Heart left ventricle (tissue), 16 donors: ENCODE measurements around the gene GALK1. TPM values are rescaled to one million over a fixed set of nuclear protein-coding genes. Genes with fewer than 3 reads are reported as not detected.

Experiments
- ATAC-seq, 4 donors: fragments of 200-7000 bp; cut with Tn5 transposase; one replicate each; pipeline ENCODE4 v1.9.1; 2020 to 2022; ENCODE audit warnings: moderate library complexity in 4 of 4, mild to moderate bottlenecking in 3 of 4, moderate number of reproducible peaks in 1 of 4
- DNase-seq, 5 donors: peaks; one replicate each; pipeline ENCODE4 v3.0.0-alpha.2; 2020
- H3K27ac ChIP-seq, 12 donors: fragments of 200-600 bp; sonication (generic) in 4 of 12; one replicate each; pipeline versions ENCODE4 v1.5.0 to v1.8.0; 2016 to 2022; ENCODE audit warnings: mild to moderate bottlenecking in 2 of 12
- H3K27me3 ChIP-seq, 9 donors: fragments of 200-600 bp; sonication (generic) in 2 of 9; one replicate each; pipeline versions ENCODE4 v1.5.1 to v1.8.0; 2016 to 2022; ENCODE audit warnings: mild to moderate bottlenecking in 3 of 9
- H3K36me3 ChIP-seq, 9 donors: fragments of 200-600 bp; sonication (generic) in 2 of 9; one replicate each; pipeline versions ENCODE4 v1.5.0 to v1.8.0; 2018 to 2022; ENCODE audit warnings: mild to moderate bottlenecking in 2 of 9
- H3K4me1 ChIP-seq, 12 donors: fragments of 200-600 bp; sonication (generic) in 4 of 12; one replicate each; pipeline versions ENCODE4 v1.5.0 to v1.8.0; 2016 to 2022; ENCODE audit warnings: mild to moderate bottlenecking in 3 of 12
- H3K4me3 ChIP-seq, 12 donors: fragments of 200-600 bp; sonication (generic) in 4 of 12; one replicate each; pipeline versions ENCODE4 v1.5.0 to v1.8.0; 2017 to 2022; ENCODE audit warnings: mild to moderate bottlenecking in 9 of 12, moderate library complexity in 4 of 12
- H3K9me3 ChIP-seq, 12 donors: fragments of 200-600 bp; sonication (generic) in 4 of 12; one replicate each; pipeline versions ENCODE4 v1.5.0 to v1.8.0; 2016 to 2022; ENCODE audit warnings: mild to moderate bottlenecking in 1 of 12
- POLR2A ChIP-seq, 2 donors: fragments of 450-650 bp; IDR thresholded peaks; one replicate each; pipeline ENCODE4 v1.6.1; 2017; ENCODE audit warnings: antibody characterized with exemption in 2 of 2, mild to moderate bottlenecking in 2 of 2, moderate library complexity in 2 of 2
- WGBS, 4 donors: extraction: QIAGEN DNeasy Blood & Tissue Kit in 2 of 4; methylation state at CpG; one replicate each; pipeline versions ENCODE4 v1.1.5 to v1.1.7; 2013 to 2018; 5-methylcytosine and 5-hydroxymethylcytosine counted together
- intact Hi-C, 10 donors: fragments of 100-400 bp; cut with DNase I; formaldehyde crosslinking; loops; one replicate each; pipeline versions ENCODE4 v1.11.1 to v1.14.2; 2022
- polyA plus RNA-seq, 2 donors: library from polyadenylated mRNA; stranded (reverse); fragments of 200-250 nt; gene quantifications; one replicate each; pipeline ENCODE4 v1.2.3, GENCODE V29; 2013
- total RNA-seq, 9 donors: library from RNA; depleted of rRNA in 2 of 9; stranded (reverse); fragments of >200 nt in 2 of 9; fragmentation: NEBNext Ultra II Directional in 3 of 9; extraction: Animal tissue kit (Norgen Biotek cat#: 25700) in 3 of 9; gene quantifications; one replicate each; pipeline versions ENCODE4 v1.1.0 to v1.2.4, GENCODE V29; 2016 to 2023
- TF ChIP-seq, protein P1 (sequence below), 12 donors: fragments of 200-600 bp; sonication (generic) in 4 of 12; IDR thresholded peaks; one replicate each; pipeline versions ENCODE4 v1.5.0 to v1.8.0; 2018 to 2022; ENCODE audit warnings: antibody characterized with exemption in 12 of 12, mild to moderate bottlenecking in 5 of 12
- donor health status: ischemic (EF 13 %, LVEDD 7.1; RV severe dilation, severe dysfunction).
- donor health status: healthy with polysubstance abuse.
- donor health status: DM: no; HTN: yes; CAD: no.
- donor health status: DM: no; HTN: no; CAD: no.
- donor health status: ischemic (EF 25% LVEDD 6.9; RV normal size, moderate dysfunction).
- donor health status: ischemic (EF 25% LVEDD 5.7; RV mildly dilated, moderate dysfunction).
- donor health status: healthy.
- donor health status: DM: yes; HTN: yes; CAD: no.
- donor health status: ischemic (EF 35%, LVEDD 5.7; RV mildly dilated, moderate dysfunction).
- donor health status: nonischemic (EF 11% LVEDD 7.7; RV severe dilation, severe dysfunction).
- donor health status: DM: yes; HTN: yes; CAD: no.
- donor health status: PGD.
- donor health status: ischemic (EF 29% LVEDD 5.4; RV normal size, mild dysfunction).
- donor health status: nonischemic (EF 23%, LVEDD 6.1; RV moderate dilation, normal function).

The GALK1 gene
- total and polyA plus RNA-seq, 11 donors, result 9.6 to 31.2 (median 20.1) TPM

DNA sequence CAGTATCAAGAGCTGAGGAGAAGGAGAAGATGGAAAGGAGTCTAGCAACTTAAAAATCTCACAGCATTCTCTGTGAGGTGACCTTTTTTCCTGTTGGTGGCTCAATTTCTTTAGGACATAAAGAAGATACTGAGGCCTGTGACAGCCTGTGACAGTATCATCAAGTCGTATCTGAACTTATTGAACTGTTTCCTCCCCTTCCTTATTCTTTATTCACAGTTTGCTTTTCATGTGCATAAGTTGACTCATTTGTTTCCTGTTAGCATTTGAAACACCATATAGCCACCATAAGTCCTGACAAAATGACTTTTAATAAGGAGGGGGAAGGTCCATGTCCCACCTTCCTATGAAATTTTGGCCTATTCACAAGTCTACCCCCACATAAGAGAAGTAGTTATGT lies 28.5 kb upstream of the GALK1 start:
- Histone ChIP-seq H3K36me3 (peaks cover 0 to 64% (median 45%) of the 10 kb centered on the region in 9 donors), H3K9me3 (no peaks in the 10 kb centered on the region), H3K27ac (no peak overlapping the region), H3K4me3 (no peak overlapping the region), H3K4me1 (peaks cover 0 to 17% (median 0%) of the 10 kb centered on the region in 12 donors), H3K27me3 (no peaks in the 10 kb centered on the region)
- intact Hi-C loops, result loop anchor here in 1 of 10 donors (5.0 kb wide), 1 partner anchor 44 kb away; no protein-coding TSS in a partner anchor
- TF ChIP-seq, protein P1, sequence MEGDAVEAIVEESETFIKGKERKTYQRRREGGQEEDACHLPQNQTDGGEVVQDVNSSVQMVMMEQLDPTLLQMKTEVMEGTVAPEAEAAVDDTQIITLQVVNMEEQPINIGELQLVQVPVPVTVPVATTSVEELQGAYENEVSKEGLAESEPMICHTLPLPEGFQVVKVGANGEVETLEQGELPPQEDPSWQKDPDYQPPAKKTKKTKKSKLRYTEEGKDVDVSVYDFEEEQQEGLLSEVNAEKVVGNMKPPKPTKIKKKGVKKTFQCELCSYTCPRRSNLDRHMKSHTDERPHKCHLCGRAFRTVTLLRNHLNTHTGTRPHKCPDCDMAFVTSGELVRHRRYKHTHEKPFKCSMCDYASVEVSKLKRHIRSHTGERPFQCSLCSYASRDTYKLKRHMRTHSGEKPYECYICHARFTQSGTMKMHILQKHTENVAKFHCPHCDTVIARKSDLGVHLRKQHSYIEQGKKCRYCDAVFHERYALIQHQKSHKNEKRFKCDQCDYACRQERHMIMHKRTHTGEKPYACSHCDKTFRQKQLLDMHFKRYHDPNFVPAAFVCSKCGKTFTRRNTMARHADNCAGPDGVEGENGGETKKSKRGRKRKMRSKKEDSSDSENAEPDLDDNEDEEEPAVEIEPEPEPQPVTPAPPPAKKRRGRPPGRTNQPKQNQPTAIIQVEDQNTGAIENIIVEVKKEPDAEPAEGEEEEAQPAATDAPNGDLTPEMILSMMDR (IDR thresholded peaks at IDR 0.05), result no peak
- TF ChIP-seq POLR2A (IDR thresholded peaks at IDR 0.05), result no peak
- ATAC-seq (no peak), DNase-seq (no peak)
- 76 to 89% (median 83%) methylated on average over 1 of the region's 1 CpG for WGBS, 4 donors

DNA sequence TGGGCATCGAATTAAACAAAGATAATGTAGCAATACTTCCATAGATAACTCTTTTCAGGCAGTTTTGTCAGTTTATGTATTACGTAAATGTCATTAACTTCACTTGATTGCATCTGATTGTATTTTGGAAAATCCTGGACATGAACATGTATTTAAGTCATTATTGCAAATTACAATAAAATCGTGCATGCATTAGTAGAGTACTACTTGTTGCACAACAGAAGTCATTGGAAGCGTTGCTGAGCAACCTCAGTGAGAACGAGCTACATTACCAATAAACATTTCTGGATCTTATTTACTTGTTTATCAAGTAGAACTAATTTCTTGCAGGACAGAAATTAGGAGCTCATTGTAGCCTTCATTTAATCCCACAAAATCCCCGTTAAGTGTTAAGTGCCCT lies 26.3 kb upstream of the GALK1 start:
- WGBS, 4 donors, result 89 to 92% (median 90%) methylated on average over 6 of the region's 6 CpGs
- DNase-seq (no peak), ATAC-seq (no peak)
- no peaks in the 10 kb centered on the region for H3K9me3 ChIP-seq
- intact Hi-C loops, result loop anchor here in 1 of 10 donors (5.0 kb wide), 1 partner anchor 46 kb away; no protein-coding TSS in a partner anchor
- H3K4me1 ChIP-seq, result peaks cover 0 to 26% (median 9%) of the 10 kb centered on the region in 12 donors
- H3K36me3 ChIP-seq, result peaks cover 0 to 46% (median 29%) of the 10 kb centered on the region in 9 donors
- H3K27me3 ChIP-seq, result no peaks in the 10 kb centered on the region
- no peak overlapping the region for H3K27ac ChIP-seq
- H3K4me3 ChIP-seq, result no peak overlapping the region
- TF ChIP-seq, protein P1 (IDR thresholded peaks at IDR 0.05), result no peak
- TF ChIP-seq POLR2A (IDR thresholded peaks at IDR 0.05), result no peak

DNA sequence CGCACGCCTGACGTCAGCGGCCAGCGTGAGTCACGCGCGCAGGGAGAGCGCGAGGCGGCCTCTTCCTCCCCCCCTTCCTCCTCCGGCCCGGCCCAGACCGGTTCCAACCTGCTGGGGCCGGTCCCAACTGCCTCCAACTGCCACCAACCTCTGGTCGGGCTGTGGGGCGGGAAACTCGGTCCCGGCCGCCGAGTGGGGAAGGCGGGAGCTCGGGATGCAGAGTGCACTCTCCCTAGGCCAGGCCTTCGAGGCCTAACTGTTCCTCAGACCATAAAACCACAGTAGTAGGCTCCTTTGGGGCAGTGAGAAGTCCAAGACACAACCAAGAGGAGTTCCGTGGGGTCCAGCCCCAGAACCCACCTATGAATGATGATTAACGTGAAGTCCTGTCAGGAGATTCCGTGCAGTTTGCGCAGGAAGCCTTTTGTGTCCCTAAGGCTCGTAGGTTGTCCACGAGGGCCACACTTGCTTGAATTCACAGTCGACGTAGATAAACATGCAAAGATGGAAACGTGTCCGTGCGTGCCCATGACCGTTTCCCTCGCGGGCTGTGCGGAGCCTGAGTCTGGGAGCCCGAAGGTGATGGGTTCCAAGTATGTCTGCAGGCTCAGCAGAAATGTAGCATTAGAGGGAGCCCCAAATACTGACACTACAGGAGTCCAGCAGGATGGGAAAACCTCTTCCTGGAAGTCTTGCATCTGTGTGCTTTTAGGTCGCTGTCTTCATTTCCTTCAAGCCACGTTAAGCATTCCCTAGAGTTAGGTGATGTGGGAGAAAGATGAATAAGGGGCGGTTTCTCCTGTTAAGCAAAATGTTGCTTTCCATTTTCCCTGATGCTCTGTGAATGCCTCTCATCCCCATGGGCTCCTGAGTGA lies 20.3 kb upstream of the GALK1 start:
- 3 to 10% (median 5%) methylated on average over 13 to 43 of the region's 43 CpGs for WGBS, 4 donors

More for the DNA sequence above, 20.3 kb upstream of the GALK1 start:
- Histone ChIP-seq H3K27me3 (no peaks in the 10 kb centered on the region), H3K27ac (peak overlapping the region; percentile 94 to 100 (median 99)), H3K9me3 (no peaks in the 10 kb centered on the region), H3K4me3 (peak overlapping the region; percentile 45 to 89 (median 75)), H3K4me1 (peaks cover 1 to 52% (median 35%) of the 10 kb centered on the region in 12 donors), H3K36me3 (peaks cover 0 to 7% (median 0%) of the 10 kb centered on the region in 9 donors)
- intact Hi-C loops, result loop anchor here in 4 of 10 donors (2.0 to 10.0 kb wide), 6 partner anchors 24 to 110 kb away; partner anchors contain the start of genes TRIM65 (in 1 of the 4) and WBP2 (in 1 of the 4)
- peak in 1 of 2 donors; percentile 52 for TF ChIP-seq POLR2A (IDR thresholded peaks at IDR 0.05)
- TF ChIP-seq, protein P1 (IDR thresholded peaks at IDR 0.05), result no peak
- DNase-seq, result peak; percentile 92 to 95 (median 93)
- ATAC-seq, result peak; percentile 80 to 95 (median 92)
